HT-29 (cell line): ENCODE data around the gene KIAA1671. TPM values are rescaled to one million over a fixed set of nuclear protein-coding genes. Genes with fewer than 3 reads are reported as not detected.
"Not testable (repeated sequence)": the region's sequence is repeated elsewhere in the genome, so short reads cannot be mapped to it uniquely, and the experiment has no call there.

ENCODE experiments used
- DNase-seq: peaks from one replicate; pipeline ENCODE4 v3.0.0-alpha.2; 2015; ENCODE audit warnings: low spot score
- total RNA-seq: library from RNA; depleted of rRNA; stranded (reverse); fragments of >200 nt; shearing (Covaris generic); gene quantifications from 2 replicates; pipeline ENCODE4 v1.2.3, GENCODE V29; 2014; rRNA removed

KIAA1671 gene
- 9.0 and 11.2 TPM in 2 replicates for total RNA-seq

- DNase-seq: peak; percentile 77
Observed at GRCh38 chr22:24951942-24952836, at the start of gene KIAA1671. TSS of gene KIAA1671 (plus strand) at chr22:24952716. CDS start at chr22:25028000, 75,284 bp downstream.

DNA sequence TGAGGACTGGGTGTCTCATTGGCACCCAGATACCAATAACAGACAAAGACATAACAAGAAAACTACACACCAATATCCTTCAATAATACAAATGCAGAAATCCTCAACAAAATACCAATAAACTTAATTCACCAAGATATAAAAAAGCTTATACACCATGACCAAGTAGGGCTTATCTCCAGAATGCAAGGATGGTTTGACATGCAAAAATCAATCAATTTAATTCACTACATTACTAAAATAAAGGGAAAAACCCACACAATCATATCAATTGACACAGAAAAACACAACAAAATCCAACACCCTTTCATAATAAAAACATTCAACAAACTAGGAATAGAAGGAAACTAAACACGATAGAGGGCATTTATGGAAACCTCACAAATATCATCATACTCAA, 46.6 kb upstream of the KIAA1671 start:
- no peak for DNase-seq

DNA sequence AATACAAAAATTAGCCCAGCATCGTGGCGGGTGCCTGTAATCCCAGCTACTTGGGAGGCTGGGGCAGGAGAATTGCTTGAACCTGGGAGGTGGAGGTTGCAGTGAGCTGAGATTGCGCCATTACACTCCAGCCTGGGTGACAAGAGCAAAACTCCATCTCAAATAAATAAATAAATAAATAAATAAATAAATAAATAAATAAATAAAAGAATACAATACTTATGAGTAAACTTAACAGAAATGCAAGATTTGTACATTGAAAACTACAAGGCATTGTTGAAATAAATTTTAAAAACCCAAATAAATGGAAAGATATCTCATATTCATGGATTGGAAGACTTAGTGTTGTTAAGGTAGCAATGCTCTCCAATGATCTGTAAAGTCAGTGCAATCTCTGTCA, 45.4 kb upstream of the KIAA1671 start:
- DNase-seq: not testable (repeated sequence)

DNA sequence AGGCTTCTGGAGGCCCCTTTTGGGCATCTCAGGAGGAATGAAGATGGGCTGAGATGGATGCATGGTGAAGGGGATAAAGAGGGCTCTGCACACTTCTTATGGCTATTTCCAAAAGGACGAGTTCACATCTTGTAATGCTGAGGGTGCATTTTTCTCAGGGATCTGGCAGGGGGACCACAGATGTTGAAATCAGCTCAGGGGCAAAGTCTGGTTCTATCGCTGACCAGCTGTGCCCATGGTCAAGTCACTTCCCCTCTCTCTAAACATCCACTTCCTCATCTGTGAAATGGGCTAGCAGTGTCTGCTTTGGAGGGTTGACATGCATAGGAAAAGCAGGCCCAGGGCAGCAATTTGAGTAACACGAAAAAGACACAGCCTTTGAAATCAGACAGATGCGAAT, 32.5 kb upstream of the KIAA1671 start:
- no peak for DNase-seq

GRCh38 chr22:24925586-24926427, 26.7 kb upstream of the KIAA1671 start:
- DNase-seq: no peak

DNA sequence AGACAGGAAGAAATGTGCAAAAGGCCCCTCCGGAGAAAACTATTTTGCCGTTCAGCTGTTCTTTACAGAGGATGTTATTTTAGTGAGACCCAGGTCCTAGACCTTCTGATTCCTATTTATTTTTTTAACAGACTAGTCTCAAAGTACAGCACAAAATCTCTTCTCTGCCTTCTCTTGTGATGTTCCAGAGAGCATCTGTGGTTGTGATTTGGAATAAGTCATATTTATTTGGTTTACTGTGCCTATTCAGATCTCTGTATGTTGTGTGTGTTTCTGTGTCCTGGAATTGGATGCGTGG, 26.1 kb upstream of the KIAA1671 start:
- DNase-seq: no peak

DNA sequence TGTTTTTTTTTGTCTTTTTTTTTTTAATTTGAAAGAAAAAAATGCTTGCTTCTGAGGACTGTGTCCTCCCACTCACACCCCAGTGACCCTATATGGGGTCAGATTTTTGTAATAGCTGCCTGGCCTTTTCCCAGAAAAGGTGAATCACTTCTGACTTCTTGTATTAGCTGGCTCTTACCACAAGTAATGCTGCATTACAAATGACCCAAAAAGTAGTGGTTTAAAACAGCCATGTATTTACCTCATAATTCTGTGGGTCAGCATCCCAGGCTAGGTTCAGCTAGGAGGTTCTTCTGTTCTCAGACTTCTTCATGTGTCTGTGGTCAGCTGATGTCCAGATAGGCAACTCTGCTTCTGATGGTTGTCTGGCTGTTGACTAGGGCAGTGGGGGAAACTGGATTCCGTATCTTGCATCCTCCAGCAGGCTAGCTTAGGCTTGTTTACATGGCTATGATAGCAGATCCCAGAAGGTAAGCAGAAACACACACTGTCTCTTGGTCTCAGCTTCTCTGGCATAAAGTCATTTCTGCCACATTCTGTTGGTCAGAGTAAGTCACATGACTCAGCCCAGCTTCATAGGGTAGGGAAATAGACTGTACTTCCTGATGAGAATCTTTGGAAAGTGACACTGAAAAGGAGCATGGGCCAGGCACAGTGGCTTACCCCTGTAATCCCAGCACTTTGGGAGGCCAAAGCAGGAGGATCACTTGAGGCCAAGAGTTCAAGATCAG, 25.5 kb upstream of the KIAA1671 start:
- DNase-seq: no peak

DNA sequence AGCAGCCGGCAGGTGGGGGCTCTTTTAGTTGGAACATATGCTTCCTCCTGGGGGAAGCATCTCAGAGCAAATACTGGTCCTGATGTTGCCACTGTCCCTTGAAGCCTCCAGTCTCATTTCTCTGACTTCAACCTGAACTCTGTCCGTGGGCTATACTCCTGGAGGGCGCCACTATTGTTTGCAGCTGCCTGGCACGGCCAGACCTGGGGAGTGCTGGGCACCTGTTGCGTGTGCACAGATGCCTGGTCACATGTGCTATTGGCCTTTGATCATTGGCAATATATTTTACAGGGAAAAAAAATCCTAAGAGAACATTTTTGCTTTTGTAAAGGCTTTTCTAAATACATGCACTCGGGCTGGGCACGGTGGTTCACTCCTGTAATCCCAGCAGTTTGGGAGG, 24.2 kb upstream of the KIAA1671 start:
- no peak for DNase-seq

DNA sequence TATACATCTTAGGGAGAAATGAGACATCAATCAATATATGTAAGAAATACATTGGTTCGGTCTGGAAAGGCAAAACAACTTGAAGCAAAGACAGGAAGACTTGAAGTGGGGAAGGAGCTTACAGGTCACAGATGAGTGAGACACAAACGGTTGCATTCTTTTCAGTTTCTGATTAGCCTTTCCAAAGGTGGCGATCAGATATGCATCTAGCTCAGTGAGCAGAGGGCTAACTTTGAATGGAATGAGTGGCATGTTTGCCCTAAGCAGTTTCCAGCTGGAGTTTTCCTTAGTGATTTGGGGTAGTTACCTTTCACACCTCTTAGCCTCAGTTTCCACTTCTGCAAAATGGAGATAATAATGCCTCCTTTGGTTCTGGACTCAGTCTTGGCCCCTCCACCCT, 21.8 kb upstream of the KIAA1671 start:
- DNase-seq: no peak

- no peak for DNase-seq
Observed at GRCh38 chr22:24935771-24936483, 16.6 kb upstream of the KIAA1671 start.

- peak; percentile 36 for DNase-seq
Observed at GRCh38 chr22:24937114-24937513, 15.4 kb upstream of the KIAA1671 start.

GRCh38 chr22:24938741-24939341, 13.7 kb upstream of the KIAA1671 start:
- peak; percentile 63 for DNase-seq

DNA sequence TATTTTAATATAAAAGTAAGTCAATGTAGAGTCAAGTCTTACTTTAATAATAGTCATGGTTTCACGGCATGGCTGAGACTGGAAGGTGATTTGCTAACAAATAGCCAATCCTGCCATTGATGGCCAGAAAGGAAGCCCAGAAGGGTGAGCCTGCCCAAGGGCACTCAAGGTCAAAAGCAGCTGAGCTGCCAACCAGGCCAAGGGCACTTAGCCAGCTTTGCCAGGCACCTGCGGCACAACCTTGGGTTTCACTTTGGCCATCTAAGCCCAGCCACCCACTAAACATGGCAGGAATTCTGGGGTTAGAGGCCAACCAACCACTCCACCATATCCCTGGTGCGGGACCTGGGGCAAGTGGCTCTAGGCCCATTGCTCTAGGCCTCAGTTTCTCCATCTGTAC, 10.2 kb upstream of the KIAA1671 start:
- DNase-seq: no peak

DNA sequence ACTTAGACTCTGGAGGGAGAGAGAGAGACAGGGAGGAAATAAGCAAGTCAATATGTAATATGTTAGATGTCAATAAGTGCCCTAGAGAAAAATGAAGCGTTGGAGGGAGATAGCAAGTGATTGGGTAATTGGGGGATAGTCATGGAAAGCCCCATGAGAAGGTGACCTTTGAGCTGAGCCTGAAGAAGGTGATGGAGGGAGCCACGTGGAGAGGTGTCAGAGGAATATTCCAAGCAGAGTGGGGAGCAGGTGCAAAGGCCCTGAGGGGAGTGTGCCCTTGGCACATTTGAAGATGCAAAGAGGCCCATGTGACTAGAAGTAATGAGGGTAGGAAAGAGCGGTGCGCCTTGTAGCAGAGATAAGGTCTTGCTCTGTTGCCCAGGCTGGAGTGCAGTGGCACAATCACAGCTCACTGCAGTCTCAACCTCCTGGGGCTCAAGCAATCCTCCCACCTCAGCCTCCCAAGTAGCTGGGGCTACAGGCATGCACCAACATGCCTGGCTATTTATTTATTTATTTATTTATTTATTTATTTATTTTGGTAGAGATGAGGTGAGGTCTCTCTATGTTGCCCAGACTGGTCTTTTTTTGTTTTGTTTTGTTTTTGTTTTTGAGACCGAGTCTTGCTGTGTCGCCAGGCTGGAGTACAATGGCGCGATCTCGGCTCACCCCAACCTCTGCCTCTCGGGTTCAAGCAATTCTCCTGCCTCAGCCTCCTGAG, 8.1 kb upstream of the KIAA1671 start:
- DNase-seq: no peak

DNA sequence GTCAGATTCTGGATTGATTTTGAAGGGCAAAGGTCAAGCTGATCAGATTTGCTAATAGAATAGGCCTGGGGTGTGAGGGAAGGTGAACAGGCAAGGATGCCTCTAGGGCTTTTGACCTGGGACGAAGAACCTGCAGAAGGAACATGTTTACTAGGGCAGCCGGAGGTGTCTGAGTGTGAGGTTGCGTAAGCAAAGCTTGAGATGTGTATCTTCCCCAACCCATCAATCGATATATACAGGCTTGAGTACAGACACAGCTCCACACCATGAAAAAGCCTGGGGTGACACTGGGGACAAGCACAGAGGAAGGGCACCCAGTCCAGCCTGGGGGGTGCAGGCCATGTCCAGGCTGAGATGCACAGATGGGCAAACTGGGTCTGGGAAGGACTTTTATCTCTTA, 7.1 kb upstream of the KIAA1671 start:
- DNase-seq: no peak

- DNase-seq: no peak
Observed at GRCh38 chr22:24947383-24947782, 5.1 kb upstream of the KIAA1671 start.

- no peak for DNase-seq
Observed at GRCh38 chr22:24947881-24948280, 4.6 kb upstream of the KIAA1671 start.

DNA sequence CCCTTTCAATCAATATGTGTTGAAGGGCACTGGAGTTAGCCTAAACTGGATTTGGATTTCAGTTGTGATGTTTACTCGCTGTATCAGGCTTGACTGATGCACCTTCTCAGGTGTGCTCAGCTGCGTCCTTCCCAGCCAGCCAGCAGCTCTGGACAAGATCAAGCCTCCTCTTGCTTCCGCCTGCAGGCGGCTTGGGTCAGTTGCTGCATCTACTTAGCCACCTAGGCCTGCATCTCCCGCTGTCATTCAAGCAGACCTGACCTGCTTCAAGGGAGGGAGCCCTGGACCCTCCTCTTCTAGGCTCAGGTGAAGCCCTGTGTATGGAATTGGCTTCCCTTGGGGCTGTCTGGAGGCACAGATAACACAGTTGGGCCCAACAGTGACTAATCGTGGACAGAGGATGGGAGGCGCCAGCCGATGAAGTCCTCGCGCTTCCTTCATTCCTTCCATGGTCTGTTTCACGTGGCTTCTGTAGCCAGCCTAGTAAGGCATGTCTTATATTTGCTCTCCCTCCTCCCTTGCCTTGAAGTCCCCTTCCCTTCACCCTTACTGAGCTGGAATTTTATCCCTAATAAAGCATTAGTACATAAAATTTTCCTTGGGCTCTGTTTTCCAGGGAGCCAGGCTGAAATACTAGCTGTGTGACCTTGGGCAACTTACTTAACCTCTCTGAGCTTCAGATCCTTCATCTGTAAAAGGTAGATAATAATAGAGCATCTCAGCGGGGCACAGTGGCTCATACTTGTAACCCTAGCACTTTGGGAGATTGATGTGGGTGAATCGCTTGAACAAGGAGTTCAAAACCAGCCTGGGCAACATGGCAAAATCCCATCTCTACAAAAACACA, 3.9 kb upstream of the KIAA1671 start:
- DNase-seq: no peak

DNA sequence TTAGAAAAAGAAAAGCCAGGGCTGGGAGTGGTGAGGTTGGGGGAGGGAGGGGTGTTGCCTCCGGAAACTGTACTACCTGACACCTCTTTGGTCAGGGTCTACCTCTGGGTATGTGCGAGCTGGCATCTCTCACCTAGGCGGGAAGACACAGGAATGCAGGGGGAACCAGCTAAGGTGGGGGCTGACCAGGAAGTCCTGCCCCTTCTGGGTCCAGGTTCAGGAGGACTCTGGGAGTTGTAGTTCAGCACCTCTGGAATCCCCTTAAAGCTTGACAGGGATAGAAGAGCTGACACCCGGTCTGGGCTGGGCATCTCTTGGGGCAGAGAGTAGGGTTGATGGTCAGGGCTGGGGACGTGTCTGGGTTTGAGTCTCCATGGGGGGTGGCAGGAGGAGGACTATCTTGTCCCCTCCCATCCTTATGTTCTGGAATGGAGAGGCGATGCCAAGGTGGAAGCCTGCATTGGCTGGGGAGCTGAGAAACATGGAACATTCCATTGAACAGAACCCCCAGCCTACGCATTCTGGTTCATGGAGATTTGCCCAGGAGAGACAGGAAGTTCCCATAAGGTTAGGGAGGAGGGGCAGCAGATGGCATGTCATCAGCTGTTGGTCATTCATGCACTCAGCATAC, 2.1 kb upstream of the KIAA1671 start:
- DNase-seq: no peak
